NCI-H187 treated with DMSO at 0.1 percent for 48 hours (cell line): ENCODE data around the gene BAG5.
"Not testable (repeated sequence)": the region's sequence is repeated elsewhere in the genome, so short reads cannot be mapped to it uniquely, and the experiment has no call there.

ENCODE experiments used
- DNase-seq: peaks from one replicate; lab custom pipeline; 2025; lab: John Stamatoyannopoulos, UW

BAG5 gene

GRCh38 chr14:103522649-103523574, 39.5 kb downstream of the BAG5 start, which contains the start of gene CKB:
TSS of gene CKB (minus strand) at chr14:103522830. CDS start at chr14:103522493, 337 bp downstream.
- peak; percentile 32 for DNase-seq

- no peak for DNase-seq
Observed at GRCh38 chr14:103521951-103522563, 40.4 kb downstream of the BAG5 start.

GRCh38 chr14:103521438-103521950, 41.0 kb downstream of the BAG5 start:
- no peak for DNase-seq

- DNase-seq: no peak
Observed at GRCh38 chr14:103520657-103521437, 41.6 kb downstream of the BAG5 start.

- no peak for DNase-seq
Observed at GRCh38 chr14:103520269-103520656, 42.2 kb downstream of the BAG5 start.

- no peak for DNase-seq
Observed at GRCh38 chr14:103519837-103520212, 42.6 kb downstream of the BAG5 start.

- no peak for DNase-seq
Observed at GRCh38 chr14:103519043-103519836, 43.2 kb downstream of the BAG5 start.

GRCh38 chr14:103518422-103519042, 43.9 kb downstream of the BAG5 start:
- no peak for DNase-seq

GRCh38 chr14:103517721-103518421, 44.6 kb downstream of the BAG5 start:
- no peak for DNase-seq

GRCh38 chr14:103517174-103517566, 45.3 kb downstream of the BAG5 start:
- DNase-seq: no peak

GRCh38 chr14:103516426-103517173, 45.9 kb downstream of the BAG5 start:
- no peak for DNase-seq

- DNase-seq: no peak
Observed at GRCh38 chr14:103514596-103515421, 47.6 kb downstream of the BAG5 start.

GRCh38 chr14:103512701-103513611, 49.5 kb downstream of the BAG5 start:
- no peak for DNase-seq

GRCh38 chr14:103512180-103512579, 50.3 kb downstream of the BAG5 start:
- not testable (repeated sequence) for DNase-seq

- no peak for DNase-seq
Observed at GRCh38 chr14:103510724-103511693, 51.4 kb downstream of the BAG5 start.
